Right lobe of liver (tissue), 4 donors: ENCODE measurements around the gene SOHLH1.

ENCODE experiments used
- POLR2A ChIP-seq: fragments of 450-650 bp; IDR thresholded peaks from one replicate; pipeline ENCODE4 v1.6.1; 2017; ENCODE audit warnings: antibody characterized with exemption, mild to moderate bottlenecking
- TF ChIP-seq, protein P1 (sequence below), 4 donors: fragments of 200-600 bp in 3 of 4; fragments of 450-650 bp in 1 of 4; IDR thresholded peaks; one replicate each; pipeline versions ENCODE4 v1.5.1 to v1.8.0; 2016 to 2022; ENCODE audit warnings: antibody characterized with exemption in 4 of 4, mild to moderate bottlenecking in 2 of 4
- donor health status: DM: no; HTN: no; CAD: no.
- donor health status: DM: no; HTN: no; CAD: no.
- donor health status: DM: no; HTN: yes; CAD: no.

DNA sequence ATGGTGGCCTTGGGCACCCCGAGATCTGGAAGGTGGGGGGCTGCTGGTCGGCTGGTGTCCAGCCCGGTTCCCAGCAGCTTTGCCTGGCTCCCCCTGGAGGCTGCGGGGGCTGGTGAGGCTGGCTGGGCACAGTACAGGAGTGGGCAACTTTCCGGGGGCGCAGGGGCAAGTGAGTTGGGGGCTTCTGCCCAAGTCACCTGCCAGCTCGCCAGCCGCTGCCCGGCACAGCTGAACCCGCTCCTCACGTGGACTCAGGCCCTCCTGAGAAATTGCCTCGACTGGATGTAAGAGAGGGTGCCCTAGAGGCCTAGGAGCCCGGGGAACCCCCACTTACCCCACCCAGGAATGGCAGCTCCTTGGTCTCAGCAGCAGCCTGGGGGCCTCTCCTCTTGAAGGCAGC is 18.1 kb upstream of the SOHLH1 start:
- TF ChIP-seq POLR2A, result no peak
- TF ChIP-seq, protein P1, sequence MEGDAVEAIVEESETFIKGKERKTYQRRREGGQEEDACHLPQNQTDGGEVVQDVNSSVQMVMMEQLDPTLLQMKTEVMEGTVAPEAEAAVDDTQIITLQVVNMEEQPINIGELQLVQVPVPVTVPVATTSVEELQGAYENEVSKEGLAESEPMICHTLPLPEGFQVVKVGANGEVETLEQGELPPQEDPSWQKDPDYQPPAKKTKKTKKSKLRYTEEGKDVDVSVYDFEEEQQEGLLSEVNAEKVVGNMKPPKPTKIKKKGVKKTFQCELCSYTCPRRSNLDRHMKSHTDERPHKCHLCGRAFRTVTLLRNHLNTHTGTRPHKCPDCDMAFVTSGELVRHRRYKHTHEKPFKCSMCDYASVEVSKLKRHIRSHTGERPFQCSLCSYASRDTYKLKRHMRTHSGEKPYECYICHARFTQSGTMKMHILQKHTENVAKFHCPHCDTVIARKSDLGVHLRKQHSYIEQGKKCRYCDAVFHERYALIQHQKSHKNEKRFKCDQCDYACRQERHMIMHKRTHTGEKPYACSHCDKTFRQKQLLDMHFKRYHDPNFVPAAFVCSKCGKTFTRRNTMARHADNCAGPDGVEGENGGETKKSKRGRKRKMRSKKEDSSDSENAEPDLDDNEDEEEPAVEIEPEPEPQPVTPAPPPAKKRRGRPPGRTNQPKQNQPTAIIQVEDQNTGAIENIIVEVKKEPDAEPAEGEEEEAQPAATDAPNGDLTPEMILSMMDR (IDR thresholded peaks at IDR 0.05), result no peak
